Astrocyte of the hippocampus (primary cell): Measurements from ENCODE around the gene LPA.
A peak's percentile ranks its signal among the peaks of the same experiment; 100 is the strongest.
"Not testable (repeated sequence)": the region's sequence is repeated elsewhere in the genome, so short reads cannot be mapped to it uniquely, and the experiment has no call there.

Source experiments
- DNase-seq: peaks from one replicate; pipeline ENCODE4 v3.0.0; 2011; ENCODE audit warnings: low read depth, low spot score

Gene LPA, protein sequence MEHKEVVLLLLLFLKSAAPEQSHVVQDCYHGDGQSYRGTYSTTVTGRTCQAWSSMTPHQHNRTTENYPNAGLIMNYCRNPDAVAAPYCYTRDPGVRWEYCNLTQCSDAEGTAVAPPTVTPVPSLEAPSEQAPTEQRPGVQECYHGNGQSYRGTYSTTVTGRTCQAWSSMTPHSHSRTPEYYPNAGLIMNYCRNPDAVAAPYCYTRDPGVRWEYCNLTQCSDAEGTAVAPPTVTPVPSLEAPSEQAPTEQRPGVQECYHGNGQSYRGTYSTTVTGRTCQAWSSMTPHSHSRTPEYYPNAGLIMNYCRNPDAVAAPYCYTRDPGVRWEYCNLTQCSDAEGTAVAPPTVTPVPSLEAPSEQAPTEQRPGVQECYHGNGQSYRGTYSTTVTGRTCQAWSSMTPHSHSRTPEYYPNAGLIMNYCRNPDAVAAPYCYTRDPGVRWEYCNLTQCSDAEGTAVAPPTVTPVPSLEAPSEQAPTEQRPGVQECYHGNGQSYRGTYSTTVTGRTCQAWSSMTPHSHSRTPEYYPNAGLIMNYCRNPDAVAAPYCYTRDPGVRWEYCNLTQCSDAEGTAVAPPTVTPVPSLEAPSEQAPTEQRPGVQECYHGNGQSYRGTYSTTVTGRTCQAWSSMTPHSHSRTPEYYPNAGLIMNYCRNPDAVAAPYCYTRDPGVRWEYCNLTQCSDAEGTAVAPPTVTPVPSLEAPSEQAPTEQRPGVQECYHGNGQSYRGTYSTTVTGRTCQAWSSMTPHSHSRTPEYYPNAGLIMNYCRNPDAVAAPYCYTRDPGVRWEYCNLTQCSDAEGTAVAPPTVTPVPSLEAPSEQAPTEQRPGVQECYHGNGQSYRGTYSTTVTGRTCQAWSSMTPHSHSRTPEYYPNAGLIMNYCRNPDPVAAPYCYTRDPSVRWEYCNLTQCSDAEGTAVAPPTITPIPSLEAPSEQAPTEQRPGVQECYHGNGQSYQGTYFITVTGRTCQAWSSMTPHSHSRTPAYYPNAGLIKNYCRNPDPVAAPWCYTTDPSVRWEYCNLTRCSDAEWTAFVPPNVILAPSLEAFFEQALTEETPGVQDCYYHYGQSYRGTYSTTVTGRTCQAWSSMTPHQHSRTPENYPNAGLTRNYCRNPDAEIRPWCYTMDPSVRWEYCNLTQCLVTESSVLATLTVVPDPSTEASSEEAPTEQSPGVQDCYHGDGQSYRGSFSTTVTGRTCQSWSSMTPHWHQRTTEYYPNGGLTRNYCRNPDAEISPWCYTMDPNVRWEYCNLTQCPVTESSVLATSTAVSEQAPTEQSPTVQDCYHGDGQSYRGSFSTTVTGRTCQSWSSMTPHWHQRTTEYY (N-terminal part only)

DNA sequence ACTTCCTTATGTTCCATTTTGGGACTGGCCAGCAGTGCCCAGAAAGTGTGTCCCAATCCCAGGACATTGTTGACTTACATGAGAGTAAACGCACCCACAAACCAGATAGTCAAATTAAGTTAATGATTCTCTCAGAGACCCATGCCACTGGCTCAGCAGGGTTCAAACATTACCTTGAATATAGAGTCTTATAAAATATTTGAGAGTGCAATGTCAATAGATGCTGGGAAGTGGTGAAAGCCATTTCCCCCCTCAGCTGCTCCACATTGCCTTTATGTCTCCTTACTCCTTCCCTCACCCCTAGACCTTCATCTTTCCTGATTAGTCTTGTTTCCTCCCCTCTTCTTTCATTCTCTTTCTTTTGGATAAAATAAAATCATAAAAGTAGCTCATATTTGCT, at the start of gene LPA:
TSS of gene LPA (minus strand) at position 78 of the 400 bp plus-strand sequence. CDS start at position 17, 61 bp downstream.
- DNase-seq: not testable (repeated sequence)

DNA sequence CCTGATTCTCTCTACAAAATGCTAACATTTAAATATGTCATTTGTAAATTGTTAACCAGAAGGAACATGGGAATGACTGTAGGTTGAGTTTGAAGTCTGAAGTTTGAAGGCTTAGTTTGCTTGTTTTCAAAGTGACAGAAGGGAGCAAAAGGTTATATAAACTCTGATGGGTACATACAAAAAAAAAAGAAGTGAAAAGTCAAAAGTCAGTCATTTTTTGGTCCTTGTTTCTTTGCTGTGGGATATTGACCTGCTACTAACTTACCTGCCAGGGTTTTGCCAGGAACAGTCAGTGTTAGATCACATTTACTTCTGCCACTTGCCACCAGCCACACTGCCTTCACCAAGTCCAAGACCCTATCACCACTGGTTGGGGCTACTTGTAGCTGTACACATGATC, 44.9 kb upstream of the LPA start:
- DNase-seq: not testable (repeated sequence)

- not testable (repeated sequence) for DNase-seq
Measured at GRCh38 chr6:160704688-160705087, 40.6 kb upstream of the LPA start.

DNA sequence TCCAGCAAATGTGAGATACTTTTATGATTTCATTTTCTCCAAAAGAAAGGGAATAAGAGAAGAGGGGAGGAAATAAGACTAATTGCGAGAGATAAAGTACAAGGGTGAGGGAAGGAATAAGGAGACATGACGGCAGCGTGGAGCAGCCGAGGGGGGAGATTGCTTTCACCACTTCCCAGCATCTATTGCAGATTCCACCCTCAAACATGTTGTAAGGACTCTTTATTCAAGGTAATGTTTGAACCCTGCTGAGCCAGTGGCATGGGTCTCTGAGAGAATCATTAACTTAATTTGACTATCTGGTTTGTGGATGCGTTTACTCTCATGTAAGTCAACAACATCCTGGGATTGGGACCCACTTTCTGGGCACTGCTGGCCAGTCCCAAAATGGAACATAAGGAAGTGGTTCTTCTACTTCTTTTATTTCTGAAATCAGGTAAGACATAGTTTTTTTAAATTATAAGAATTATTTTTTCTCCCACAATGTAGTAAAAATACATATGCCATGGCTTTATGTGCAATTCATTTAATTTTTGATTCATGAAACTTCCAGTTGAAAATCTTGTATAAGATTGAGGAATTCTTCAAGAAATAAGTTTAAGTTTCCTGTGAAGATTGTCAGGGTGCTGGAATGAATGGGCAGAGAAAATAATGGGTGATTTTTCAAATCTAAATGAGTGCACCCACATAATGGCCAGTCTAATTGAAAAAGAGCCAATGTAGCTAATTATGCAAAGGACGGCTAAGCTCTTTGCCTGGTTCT, 38.0 kb upstream of the LPA start, which contains the start of gene PLG:
TSS of gene PLG (plus strand) at position 327 of the 763 bp plus-strand sequence. CDS start at position 388, 61 bp downstream.
- DNase-seq: not testable (repeated sequence)

DNA sequence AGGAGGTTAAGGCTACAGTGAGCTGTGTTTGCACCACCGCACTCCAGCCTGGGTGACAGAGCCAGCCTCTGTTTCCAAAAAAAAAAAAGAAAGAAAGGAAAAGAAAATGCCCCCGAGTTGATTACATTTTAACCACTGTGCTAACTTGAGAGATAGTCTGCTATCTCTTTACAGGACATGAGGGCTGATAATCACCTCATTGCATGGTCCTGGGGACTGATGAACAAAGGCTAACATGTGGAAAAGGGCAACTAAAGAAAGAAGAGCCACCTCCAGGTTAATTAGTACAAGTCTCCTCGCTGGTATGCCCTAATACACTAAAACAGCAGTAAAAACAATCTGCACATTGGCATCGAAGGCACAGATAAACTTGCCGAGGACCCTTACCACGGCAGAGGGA, 33.8 kb upstream of the LPA start:
- DNase-seq: no peak

DNA sequence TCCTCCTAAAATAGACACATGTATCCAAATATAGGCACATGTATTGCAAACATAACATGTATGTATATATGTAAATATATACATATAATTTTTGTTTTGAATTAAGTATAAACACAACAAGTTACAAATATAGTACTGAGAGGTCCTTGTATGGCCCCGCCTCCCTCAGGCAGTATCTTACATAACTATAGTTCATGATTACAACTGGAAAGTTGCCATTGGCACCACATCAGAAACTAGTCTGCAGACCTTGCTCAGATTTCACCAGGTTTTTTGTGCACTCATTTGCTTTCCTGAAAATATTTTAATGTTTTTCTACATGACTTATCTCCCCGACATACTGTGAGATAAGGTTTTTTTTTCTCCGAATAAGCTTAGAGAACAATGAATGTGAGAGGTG, 32.8 kb upstream of the LPA start:
- not testable (repeated sequence) for DNase-seq

DNA sequence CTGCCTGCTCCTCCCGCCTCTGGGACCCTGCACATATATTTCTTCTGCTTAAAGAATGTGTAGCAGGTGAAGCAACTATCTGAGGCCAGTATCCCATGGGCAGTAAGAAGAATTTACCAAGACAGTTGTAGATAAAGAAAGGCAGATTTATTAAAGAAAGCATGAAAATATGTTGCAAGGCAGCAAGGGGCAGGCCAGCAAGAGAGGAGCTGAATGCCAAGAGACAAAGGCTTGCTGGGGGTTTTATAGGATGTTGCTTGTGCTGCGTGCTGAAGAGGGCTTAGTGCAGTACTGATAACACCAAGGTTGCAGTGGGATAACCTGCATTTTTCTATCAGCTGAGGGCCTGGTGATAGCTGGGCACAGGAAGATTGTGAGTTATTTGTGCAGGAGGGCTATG, 31.5 kb upstream of the LPA start:
- DNase-seq: not testable (repeated sequence)

DNA sequence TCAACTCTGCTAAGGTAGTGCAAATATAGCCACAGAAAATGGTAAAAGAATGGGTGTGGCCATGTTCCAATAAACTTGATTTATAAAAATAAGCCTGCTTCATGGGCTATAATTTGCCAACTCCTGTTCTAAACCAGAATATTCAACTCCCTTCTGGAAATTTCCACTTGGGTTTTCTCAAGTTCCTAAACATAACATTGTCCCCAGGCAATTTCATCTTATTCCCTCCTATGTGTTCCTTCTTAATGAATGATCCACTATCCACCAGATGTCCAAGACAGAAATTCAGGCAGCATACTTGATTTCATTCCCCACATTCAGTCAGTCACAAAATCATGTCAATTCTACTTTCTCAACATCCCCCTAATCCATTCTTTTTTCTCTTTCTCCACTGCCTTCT, 30.9 kb upstream of the LPA start:
- not testable (repeated sequence) for DNase-seq

- DNase-seq: no peak
Measured at GRCh38 chr6:160692369-160692959, 28.4 kb upstream of the LPA start.

DNA sequence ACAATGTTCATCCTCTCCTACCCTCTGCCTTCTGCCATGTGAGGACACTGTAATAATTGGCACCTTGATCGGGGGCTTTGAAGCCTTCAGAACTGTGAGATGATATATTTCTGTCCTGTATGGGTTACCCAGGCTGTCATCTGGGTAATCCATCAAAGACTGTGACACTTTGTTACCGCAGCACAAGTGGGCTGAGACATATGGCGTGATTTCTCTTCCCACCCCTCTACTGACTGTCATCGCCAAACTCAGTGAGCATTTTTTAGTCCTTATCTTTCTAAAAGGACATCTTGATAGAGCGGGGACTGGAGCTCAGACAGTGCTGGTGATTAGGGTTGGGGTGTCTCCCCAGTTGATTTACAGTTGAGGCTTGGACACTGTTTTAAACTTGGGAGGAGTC, 27.5 kb upstream of the LPA start:
- DNase-seq: no peak

DNA sequence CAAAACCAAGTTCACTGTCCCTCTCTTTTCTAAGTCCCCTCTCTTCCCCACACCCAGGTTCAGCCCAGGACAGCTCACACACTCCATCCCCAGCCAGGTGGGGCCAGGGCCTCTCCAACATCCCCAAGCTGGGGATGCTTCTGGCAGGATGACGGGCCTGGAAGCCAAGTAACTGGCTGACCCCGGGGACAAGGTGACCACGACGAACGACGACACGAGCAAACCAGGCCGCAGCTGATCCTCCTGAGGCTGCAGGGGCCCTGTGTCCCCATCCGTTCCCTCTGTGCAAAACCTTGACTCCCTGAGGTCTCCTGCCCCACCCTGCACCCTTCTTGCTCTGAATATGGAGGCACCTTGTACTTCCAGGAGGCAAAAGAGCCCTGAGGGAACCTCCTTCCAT, 26.4 kb upstream of the LPA start:
- DNase-seq: no peak

DNA sequence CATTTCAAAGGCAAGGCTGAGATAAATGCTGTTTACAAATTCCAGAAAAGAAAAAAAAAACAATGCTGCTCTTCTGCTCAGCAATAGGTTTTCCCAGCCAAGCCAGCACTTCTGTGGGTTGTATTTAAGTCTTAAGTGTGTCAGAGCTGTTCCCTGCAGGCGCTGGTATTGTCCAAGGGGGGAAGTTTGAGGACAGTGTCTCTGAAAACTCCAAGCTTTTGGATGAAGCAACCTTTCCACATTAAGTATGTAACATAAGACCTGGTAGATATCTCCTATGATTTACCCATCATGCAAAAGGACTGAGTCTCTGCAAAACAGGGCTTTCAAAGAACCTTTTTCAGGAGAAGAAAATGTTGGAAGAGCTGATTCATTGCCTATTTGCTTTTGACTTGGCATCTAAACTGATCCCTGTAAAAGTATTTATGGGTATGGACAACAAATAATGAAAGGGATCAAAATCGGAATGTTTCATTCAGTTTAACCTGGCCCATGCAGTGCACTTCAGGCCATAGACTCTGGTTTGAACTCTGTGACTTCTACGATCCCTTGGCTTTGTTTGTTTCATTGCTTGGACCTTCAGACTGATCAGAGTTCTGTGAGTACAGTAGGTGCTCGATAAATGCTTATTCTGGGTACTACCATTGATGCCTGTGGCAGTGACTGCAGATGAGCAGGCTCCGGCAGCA, 21.8 kb upstream of the LPA start:
- DNase-seq: no peak

DNA sequence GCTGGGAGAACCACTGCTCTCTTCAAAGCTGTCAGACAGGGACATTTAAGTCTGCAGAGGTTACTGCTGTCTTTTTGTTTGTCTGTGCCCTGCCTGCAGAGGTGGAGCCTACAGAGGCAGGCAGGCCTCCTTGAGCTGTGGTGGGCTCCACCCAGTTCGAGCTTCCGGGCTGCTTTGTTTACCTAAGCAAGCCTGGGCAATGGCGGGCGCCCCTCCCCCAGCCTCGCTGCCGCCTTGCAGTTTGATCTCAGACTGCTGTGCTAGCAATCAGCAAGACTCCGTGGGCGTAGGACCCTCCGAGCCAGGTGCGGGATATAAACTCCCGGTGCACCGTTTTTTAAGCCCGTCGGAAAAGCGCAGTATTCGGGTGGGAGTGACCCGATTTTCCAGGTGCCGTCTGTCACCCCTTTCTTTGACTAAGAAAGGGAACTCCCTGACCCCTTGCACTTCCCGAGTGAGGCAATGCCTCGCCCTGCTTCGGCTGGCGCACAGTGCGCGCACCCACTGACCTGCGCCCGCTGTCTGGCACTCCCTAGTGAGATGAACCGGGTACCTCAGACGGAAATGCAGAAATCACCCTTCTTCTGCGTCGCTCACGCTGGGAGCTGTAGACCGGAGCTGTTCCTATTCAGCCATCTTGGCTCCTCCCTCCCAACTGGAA, 21.2 kb upstream of the LPA start:
- DNase-seq: not testable (repeated sequence)

DNA sequence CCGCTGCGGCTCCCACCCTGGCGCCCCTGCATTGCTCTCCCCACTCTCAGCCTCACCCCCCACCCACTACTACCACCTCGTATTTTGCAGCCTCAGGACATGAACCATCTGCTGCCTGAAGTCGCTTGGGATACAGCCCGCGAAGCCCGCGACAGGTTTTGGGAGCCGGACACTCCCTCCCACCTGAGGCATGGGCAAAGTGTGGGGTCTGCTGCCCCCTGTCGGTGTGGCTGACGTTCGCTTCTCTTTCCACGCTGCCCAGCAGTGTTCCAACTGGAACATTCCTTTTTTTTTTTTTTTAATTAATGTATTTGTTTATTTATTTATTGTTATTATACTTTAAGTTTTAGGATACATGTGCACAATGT, 15.3 kb upstream of the LPA start:
- DNase-seq: peak; percentile 14

GRCh38 chr6:160678744-160679401, 14.8 kb upstream of the LPA start:
- no peak for DNase-seq

DNA sequence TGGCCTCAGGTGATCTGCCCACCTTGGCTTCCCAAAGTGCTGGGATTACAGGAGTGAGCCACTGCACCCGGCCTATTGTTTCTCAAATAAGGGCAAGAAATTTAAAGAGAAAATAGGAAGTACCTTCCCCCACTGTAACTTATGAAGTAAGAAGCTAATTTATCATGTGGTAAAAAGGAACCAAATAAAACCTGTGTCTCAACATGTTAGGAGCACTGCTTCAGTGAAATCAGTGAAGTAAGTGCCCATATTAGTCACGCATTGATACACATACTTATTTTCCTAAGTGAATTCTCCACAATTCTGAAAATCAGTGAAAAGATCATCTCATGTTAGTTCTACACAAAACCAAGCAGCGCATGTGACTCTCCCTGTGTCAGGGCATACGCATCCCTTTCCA, 14.2 kb upstream of the LPA start:
- no peak for DNase-seq

DNA sequence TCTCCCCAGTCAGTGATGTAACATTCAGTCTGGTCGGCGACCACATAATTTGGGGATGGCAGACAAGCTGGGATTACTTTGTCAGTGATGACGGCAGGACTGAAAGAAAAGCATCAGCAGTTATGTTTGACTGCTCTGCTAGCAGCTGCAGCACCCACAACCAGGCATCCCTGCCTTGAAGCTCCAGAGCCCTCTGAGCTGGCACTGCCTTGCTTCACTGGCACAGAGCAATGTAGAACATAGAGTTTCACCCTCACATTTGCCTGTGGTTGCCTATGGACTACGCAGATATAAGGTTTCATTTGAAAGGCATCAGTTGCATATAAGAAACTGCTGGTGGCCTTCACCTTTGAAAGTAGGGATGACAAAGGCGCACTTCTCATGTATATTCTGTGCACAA, 12.3 kb upstream of the LPA start:
- not testable (repeated sequence) for DNase-seq

DNA sequence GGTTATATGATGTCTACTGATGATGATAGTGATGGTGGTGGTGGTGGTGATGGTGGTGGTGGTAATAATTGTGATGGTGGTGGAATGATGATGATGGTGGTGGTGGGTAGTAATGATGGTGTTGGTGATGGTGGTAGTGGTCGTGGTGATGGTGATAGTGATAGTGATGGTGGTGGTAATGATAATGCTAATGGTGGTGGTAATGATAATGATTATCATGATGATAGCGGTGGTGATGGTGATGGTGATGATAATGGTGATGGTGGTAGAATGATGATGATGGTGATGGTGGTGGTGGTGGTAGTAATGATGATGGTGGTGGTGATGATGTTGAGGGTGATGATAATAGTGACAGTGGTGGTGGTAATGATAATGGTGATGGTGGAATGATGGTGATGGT, 4.5 kb upstream of the LPA start:
- no peak for DNase-seq
